Activated T-helper 2 cell treated with anti-CD3 and anti-CD28 coated beads, Interferon-gamma antibody, Interleukin-2, Interleukin-4, amounts not matched to agents 10 μg/mL and 5 μg/mL and 100 μg/mL, durations not matched to agents 14 hours and 24 hours and 36 hours (primary cell): Measurements from ENCODE around the gene TBC1D10A. TPM values are rescaled to one million over a fixed set of nuclear protein-coding genes. Genes with fewer than 3 reads are reported as not detected.

ENCODE experiments used
- DNase-seq: peaks from one replicate; pipeline ENCODE4 v3.0.0; 2021; ENCODE audit warnings: low spot score
- H3K27ac Mint-ChIP-seq: one replicate; pipeline ENCODE4 v1.8.0; 2021; ENCODE audit warnings: mixed read lengths
- H3K27me3 Mint-ChIP-seq: one replicate; pipeline ENCODE4 v1.8.0; 2021; ENCODE audit warnings: low read depth, mixed read lengths
- H3K36me3 Mint-ChIP-seq: one replicate; pipeline ENCODE4 v1.8.0; 2021; ENCODE audit warnings: low read depth, mixed read lengths
- H3K4me1 Mint-ChIP-seq: one replicate; pipeline ENCODE4 v1.8.0; 2021; ENCODE audit warnings: low read depth, mixed read lengths
- H3K4me3 Mint-ChIP-seq: one replicate; pipeline ENCODE4 v1.8.0; 2021; ENCODE audit warnings: low read depth, mild to moderate bottlenecking, moderate library complexity, mixed read lengths
- H3K9me3 Mint-ChIP-seq: one replicate; pipeline ENCODE4 v1.8.0; 2021; ENCODE audit warnings: mixed read lengths
- intact Hi-C: fragments of 100-400 bp; cut with micrococcal nuclease; formaldehyde crosslinking; loops from one replicate; pipeline ENCODE4 v1.15.1; 2023
- total RNA-seq: library from RNA; stranded (reverse); gene quantifications from 2 replicates; pipeline ENCODE4 v1.2.3, GENCODE V29; 2022

TBC1D10A gene
- total RNA-seq, 1 donor from 2014 or later, result 26.8 TPM

DNA sequence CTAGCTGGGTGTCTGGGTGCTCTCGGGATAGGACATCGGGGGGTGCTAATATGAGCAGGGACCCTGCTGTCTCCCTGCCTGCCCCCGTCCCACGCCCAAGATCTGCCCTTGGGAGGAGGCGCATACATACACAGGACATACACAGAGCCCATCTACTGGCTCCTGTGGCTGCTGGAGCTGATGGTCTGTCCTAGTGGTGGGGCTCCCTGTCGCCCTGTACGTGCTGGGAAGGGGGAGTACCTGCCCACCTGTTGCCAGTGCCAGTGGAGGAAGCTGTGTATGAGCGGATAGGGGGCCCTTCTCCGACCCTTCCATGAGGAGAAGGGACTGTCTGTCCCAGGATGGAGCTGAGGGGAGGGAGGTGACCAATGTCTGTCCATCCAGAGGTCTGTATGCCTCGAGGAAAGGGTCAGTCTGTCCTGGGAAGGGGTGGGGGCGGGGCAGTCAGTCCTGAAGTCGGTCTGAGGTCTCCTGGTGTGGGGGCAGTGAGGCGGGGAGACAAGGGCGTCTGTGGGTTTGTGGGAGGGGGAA, 952 bp downstream of the TBC1D10A start:
- H3K9me3 Mint-ChIP-seq, result no peaks in the 10 kb centered on the region
- no peak for DNase-seq
- peak overlapping the region; percentile 75 for H3K27ac Mint-ChIP-seq
- H3K4me1 Mint-ChIP-seq, result peaks cover 51% of the 10 kb centered on the region
- peaks cover 64% of the 10 kb centered on the region for H3K36me3 Mint-ChIP-seq
- H3K4me3 Mint-ChIP-seq, result peak overlapping the region; percentile 76
- H3K27me3 Mint-ChIP-seq, result no peaks in the 10 kb centered on the region
- intact Hi-C loops, result loop anchor here (1.0 to 5.0 kb wide), 5 partner anchors 19 to 223 kb away; partner anchors contain the start of genes CASTOR1, CCDC157 and SF3A1

DNA sequence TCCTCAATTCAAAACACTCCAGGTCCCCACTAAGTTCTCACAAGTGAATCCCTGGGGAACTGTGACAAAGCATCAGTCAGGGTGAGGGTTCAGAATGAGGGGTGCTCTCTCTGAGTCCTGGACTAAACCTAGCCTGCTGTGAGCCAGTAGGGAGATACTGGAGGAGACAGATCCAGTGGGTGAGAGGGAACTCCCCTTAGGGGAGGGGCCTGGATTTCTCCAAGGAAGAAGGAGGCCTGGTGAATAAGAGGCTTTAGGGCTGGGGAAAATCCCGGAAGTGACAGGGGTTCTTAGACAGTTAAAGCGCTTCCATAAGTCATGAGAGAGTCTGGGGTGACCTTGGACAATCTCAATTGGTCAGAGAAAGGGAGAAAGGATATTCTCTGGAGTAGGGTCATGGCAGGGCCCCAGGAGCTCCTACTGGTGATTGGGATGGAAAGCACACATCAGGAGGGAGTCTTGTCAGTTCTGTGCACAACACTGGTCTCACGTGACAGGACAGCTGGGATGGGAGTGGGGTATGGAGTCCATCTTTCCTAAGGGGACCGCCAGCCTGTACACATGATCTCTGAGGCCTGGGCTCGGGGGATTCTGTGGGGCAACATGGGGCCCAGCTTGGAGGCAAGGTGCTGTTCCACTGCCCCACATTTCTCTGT, 1.5 kb downstream of the TBC1D10A start:
- Mint-ChIP-seq H3K9me3 (no peaks in the 10 kb centered on the region), H3K4me1 (peaks cover 52% of the 10 kb centered on the region), H3K27ac (peak overlapping the region; percentile 75), H3K27me3 (no peaks in the 10 kb centered on the region), H3K4me3 (peak overlapping the region; percentile 76), H3K36me3 (peaks cover 64% of the 10 kb centered on the region)
- DNase-seq, result no peak
- intact Hi-C loops, result loop anchor here (2.0 to 5.0 kb wide), 3 partner anchors 36 to 223 kb away; partner anchors contain the start of gene CASTOR1

DNA sequence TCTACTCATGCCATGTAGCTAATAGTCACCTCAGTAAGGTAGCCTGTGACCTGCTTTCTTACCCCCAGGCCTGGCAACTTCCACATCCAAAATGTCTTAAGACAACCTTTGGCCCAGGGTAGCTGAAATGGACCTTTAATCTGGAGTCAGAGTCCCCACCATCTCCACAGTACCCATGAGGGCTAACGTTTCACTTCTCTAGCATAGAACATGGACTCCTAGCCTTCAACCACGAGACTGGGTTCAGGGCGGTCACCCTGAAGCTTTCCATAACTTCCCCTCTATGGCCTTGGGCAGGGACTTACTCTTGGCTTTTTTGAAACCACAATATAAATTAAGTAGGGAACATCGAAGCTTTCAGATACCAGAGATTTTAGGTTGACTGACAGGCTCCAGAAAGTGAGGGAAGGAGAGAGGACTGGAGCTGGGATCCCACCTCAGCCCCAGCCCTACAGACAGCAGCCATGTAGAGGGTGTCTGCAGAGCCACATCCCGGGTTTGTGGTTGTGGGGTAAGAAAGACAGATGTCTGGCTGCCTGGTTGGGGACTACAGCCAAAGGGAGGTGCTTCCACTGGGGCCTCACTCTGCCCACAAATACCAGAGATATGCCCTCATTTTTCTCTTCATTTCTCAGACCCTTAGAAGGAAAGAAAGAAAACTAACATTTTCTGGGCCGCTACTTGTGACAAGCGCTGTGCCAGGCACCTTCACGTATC, 2.6 kb downstream of the TBC1D10A start:
- H3K4me1 Mint-ChIP-seq, result peaks cover 63% of the 10 kb centered on the region
- H3K27me3 Mint-ChIP-seq, result no peaks in the 10 kb centered on the region
- peaks cover 65% of the 10 kb centered on the region for H3K36me3 Mint-ChIP-seq
- no peaks in the 10 kb centered on the region for H3K9me3 Mint-ChIP-seq
- peak overlapping the region; percentile 76 for H3K4me3 Mint-ChIP-seq
- intact Hi-C loops, result loop anchor here (2.0 kb wide), 1 partner anchor 35 kb away; the partner anchor contains the start of gene CASTOR1
- peak overlapping the region; percentile 54 for H3K27ac Mint-ChIP-seq
- DNase-seq, result peak; percentile 45

DNA sequence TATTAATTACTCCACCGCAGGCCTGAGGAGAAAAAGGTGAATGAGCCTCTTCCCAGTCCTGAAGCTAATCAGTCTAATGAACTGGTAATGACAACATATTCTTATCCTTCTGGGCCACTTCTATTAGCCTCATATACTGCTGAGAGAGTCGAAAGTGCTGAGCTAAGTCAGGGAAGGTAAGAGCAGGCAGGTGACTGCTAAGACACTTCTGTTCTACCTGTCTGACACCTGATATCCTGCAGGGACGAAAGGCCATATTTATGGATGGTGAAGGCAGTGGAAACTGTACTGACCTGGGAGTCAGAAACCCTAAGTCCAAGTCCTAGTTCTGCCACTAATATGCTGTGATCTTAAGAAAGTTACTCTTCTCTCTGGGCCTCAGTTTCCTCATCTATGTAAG, 3.5 kb downstream of the TBC1D10A start:
- no peak overlapping the region for H3K4me3 Mint-ChIP-seq
- intact Hi-C loops, result no loop called here

DNA sequence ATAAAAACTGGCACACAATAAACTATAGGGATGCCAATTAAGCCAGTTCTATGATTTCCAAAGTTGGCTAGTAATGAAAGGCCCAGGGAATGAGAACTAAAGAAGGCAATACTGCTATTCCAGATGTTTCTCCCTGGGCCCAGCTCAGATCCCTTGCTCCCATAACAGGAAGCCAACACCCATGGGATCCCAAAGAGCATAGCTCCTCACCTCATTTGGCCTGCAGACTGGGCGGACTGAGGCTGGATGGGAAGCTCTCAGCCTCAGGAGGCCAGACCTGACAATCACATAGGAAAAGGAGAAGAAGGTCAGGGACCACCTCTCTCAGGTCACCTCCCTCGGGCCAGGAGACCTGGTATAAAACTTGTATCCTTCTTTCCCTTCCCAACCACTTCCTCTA, 5.3 kb downstream of the TBC1D10A start:
- no peak overlapping the region for H3K4me3 Mint-ChIP-seq
- no peak for DNase-seq
- intact Hi-C loops, result no loop called here
- H3K27me3 Mint-ChIP-seq, result no peaks in the 10 kb centered on the region
- H3K9me3 Mint-ChIP-seq, result no peaks in the 10 kb centered on the region
- H3K4me1 Mint-ChIP-seq, result peaks cover 69% of the 10 kb centered on the region
- H3K27ac Mint-ChIP-seq, result no peak overlapping the region
- peaks cover 67% of the 10 kb centered on the region for H3K36me3 Mint-ChIP-seq

More for the DNA sequence above, 3.5 kb downstream of the TBC1D10A start:
- DNase-seq, result no peak
- Mint-ChIP-seq H3K9me3 (no peaks in the 10 kb centered on the region), H3K27me3 (no peaks in the 10 kb centered on the region), H3K27ac (no peak overlapping the region), H3K4me1 (peaks cover 66% of the 10 kb centered on the region), H3K36me3 (peaks cover 64% of the 10 kb centered on the region)

DNA sequence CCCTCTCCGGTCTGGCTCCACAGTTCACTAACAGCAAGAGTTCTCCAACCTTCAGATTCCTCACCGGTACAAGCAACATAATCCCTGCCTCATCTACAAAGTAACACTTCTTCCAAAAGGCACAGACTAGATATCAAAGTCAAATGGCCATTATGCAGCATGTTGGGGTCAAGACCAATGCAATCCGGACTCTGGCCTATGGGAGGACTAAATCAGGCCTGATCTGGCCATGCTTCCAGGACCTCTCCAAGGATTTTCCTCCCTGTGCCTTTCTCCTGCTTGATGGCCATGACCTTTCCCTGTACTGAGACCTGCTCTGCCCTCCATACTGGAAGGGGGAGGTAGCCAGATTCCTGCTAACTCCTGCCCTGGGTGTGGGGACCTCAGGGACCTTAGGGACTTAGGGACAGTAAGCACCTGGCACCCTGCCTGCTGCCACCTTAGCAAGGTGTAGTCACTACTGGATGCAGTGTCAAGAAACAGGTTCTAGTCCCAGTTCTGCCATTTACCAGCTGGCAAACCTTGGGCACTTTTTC, 6.7 kb downstream of the TBC1D10A start:
- no peak overlapping the region for H3K4me3 Mint-ChIP-seq
- peaks cover 68% of the 10 kb centered on the region for H3K36me3 Mint-ChIP-seq
- no peak for DNase-seq
- intact Hi-C loops, result no loop called here
- no peak overlapping the region for H3K27ac Mint-ChIP-seq
- no peaks in the 10 kb centered on the region for H3K9me3 Mint-ChIP-seq
- peaks cover 72% of the 10 kb centered on the region for H3K4me1 Mint-ChIP-seq
- H3K27me3 Mint-ChIP-seq, result no peaks in the 10 kb centered on the region

DNA sequence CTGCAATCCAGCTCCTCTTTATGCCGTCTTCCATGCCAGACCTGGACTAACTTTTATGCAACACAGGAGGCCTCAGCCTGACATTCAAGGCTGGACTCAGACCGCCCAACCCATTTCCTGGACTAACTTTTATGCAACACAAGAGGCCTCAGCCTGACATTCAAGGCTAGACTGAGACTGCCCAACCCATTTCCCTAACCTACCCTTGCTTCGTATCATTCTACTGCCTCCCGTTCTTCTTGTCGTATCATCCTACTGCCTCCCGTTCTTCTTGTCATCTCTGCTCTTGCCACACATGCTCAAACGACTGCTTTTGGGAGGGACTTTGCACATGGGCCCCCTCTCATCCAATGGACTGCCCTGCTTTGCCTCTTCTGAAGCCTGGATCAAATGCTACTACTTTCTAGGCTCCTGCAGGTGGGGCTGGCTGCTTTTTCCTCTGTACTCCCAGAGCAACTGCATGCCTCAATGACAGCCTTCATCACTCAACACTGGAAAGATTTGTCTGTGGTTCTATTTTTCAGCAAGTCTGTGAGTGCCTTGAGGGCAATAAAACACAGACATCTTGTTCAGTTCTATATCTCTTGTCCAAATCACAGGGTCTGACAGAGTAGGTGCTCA, 7.8 kb downstream of the TBC1D10A start:
- DNase-seq, result no peak
- Mint-ChIP-seq H3K4me3 (no peak overlapping the region), H3K4me1 (peaks cover 72% of the 10 kb centered on the region), H3K27ac (peak overlapping the region; percentile 5), H3K36me3 (peaks cover 65% of the 10 kb centered on the region), H3K27me3 (no peaks in the 10 kb centered on the region), H3K9me3 (no peaks in the 10 kb centered on the region)
- intact Hi-C loops, result loop anchor here (10.0 kb wide), 1 partner anchor 54 kb away; the partner anchor contains the start of gene OSM

DNA sequence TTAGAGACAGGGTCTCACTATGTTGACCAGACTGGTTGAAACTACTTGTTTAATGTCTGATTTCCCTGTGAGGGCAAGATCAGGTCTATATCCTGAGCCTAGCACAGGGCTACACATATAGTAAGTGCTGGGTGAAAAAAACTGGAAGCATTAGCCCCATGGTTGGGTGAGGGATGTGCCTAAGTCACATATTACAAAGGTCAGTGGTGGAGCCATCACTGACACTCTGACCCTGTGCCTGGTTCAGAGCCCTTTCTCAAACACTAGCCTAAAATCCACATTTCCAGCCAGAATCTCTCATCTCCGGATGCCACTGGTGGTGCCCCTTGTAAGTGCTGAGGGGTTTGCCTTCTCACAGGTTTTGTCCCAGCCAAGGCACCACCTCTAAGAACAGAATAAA, 9.0 kb downstream of the TBC1D10A start:
- H3K27me3 Mint-ChIP-seq, result no peaks in the 10 kb centered on the region
- H3K27ac Mint-ChIP-seq, result peak overlapping the region; percentile 51
- DNase-seq, result no peak

DNA sequence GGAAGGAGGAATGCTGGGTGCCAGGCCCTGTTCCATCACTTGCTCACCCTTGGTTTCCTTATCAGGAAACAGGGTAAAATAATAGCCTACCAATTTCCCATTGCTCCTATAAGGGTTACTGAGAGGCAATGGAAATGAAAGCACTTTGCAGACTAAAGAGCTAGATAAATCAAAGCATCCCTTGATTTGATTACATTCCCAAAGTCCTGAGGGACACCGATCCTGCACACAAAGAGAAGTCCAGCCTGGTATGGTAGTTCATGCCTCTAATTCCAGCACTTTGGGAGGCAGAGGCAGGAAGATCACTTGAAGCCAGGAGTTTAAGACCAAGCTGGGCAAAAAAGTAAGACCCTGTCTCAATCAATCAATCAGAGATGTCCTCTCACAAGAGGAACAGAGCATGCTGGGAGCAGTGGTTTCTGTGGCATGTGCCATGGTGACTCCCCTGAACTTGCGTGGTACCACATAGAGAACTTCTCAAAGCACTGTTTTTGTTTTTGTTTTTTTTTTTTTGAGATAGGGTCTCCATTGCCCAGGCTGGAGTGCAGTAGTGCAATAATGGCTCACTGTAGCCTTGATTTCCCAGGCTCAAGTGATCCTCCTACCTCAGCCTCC, 10.7 kb downstream of the TBC1D10A start:
- peaks cover 59% of the 10 kb centered on the region for H3K36me3 Mint-ChIP-seq
- no peak overlapping the region for H3K4me3 Mint-ChIP-seq
- DNase-seq, result no peak
- H3K27ac Mint-ChIP-seq, result peak overlapping the region; percentile 75
- peaks cover 88% of the 10 kb centered on the region for H3K4me1 Mint-ChIP-seq
- H3K9me3 Mint-ChIP-seq, result no peaks in the 10 kb centered on the region
- H3K27me3 Mint-ChIP-seq, result no peaks in the 10 kb centered on the region
- intact Hi-C loops, result loop anchor here (10.0 kb wide), 1 partner anchor 51 kb away; the partner anchor contains the start of gene OSM

More for the DNA sequence above, 9.0 kb downstream of the TBC1D10A start:
- Mint-ChIP-seq H3K4me3 (no peak overlapping the region), H3K4me1 (peaks cover 74% of the 10 kb centered on the region), H3K36me3 (peaks cover 61% of the 10 kb centered on the region), H3K9me3 (no peaks in the 10 kb centered on the region)
- intact Hi-C loops, result loop anchor here (10.0 kb wide), 1 partner anchor 53 kb away; the partner anchor contains the start of gene OSM

DNA sequence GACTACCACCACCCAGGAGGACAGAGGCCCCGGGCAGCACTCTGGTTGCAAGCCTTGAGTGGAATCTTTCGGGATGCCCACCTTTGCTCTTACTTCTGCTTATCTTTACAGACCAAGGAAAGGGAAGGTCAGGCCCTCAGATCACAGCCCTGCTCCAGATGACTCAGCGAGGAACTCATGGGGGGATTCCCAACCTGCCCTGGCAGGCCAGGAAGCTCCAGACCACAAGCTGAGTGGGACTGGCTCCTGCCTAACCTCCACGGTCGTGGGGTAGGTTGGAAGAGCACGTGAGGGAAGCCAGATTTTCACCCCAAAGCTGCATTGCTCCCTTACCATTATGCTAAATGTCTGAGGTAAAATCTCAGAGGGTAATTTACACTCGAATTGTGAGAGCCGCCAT, 11.8 kb downstream of the TBC1D10A start:
- Mint-ChIP-seq H3K27me3 (no peaks in the 10 kb centered on the region), H3K9me3 (no peaks in the 10 kb centered on the region), H3K4me3 (no peak overlapping the region), H3K36me3 (peaks cover 54% of the 10 kb centered on the region), H3K4me1 (peaks cover 90% of the 10 kb centered on the region), H3K27ac (peak overlapping the region; percentile 75)
- no peak for DNase-seq
- intact Hi-C loops, result loop anchor here (10.0 kb wide), 1 partner anchor 50 kb away; the partner anchor contains the start of gene OSM

DNA sequence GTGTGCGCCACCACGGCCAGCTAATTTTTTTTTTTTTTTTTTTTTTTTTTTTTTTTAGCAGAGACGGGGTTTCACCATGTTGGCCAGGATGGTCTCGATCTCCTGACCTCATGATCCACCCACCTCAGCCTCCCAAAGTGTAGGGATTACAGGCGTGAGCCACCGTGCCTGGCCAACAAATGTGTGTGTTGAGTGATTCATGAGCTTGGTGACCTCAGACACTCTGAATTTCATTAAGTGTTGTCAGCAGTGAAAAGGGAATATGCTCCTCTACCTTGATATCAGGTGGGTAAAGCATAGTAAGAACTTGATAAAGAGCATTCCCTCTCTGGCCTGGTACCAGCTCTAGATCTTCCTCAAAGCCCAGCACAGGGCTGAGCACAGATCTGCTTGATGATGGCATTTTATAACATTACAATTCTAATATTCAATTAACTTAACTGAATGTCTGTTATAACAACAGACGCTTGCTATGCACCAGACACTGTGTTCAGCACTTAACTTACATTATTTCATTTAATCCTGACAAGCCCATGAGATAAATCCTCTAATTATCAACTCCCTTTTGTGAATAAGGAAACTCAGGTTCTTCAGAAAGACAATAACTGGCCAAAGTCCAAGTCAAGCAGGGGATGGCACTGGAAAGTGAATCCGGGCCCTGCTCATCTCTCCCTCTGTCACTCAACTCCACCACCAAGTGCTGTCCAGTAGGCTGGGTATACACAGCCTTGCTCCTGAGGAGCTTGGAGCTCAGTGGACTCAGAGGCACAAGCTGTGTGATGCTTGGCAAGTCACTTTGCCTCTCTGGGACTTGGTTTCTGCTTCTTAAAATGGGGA, 13.0 kb downstream of the TBC1D10A start:
- H3K27ac Mint-ChIP-seq, result peak overlapping the region; percentile 75
- DNase-seq, result no peak
- H3K36me3 Mint-ChIP-seq, result peaks cover 45% of the 10 kb centered on the region
- no peaks in the 10 kb centered on the region for H3K27me3 Mint-ChIP-seq
- H3K9me3 Mint-ChIP-seq, result no peaks in the 10 kb centered on the region
- H3K4me1 Mint-ChIP-seq, result peaks cover 87% of the 10 kb centered on the region
- intact Hi-C loops, result loop anchor here (10.0 kb wide), 1 partner anchor 49 kb away; the partner anchor contains the start of gene OSM
- no peak overlapping the region for H3K4me3 Mint-ChIP-seq
